ENCODE measurements around the gene LOXHD1. TPM values are rescaled to one million over a fixed set of nuclear protein-coding genes. Genes with fewer than 3 reads are reported as not detected.

LOXHD1 gene
- total and polyA plus RNA-seq, 2 of the 4 experiments (the other 2 are of a cell fraction) = not detected

DNA sequence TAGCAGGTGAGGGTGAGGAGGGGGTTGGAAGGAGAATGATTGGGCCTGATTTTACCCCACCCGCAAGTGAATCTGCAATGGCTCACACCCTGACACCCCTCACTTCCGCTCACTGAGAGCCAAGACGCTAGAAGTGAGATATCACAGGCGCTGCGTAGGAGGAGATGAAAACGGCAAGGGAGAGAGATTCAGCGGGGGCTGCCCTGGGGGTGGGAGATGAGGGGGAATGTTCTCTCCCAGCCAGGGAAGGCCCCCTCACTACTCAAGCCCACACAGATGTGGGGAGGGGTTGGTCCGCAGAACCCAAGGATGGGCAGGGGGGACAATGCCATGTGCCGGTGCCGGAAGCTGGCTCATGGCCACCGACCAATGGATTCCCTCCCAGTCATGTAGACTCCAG, 32.9 kb downstream of the LOXHD1 start:
- BruUV-seq (replicated peaks) = no TSS peak
- no peak overlapping the region for H2AK9ac ChIP-seq (replicated peaks; ENCODE audit: low read depth, low read length, poor library complexity)
- H3K9me3 ChIP-seq (ENCODE audit: control insufficient read depth, insufficient read depth, low read length) = no peaks in the 10 kb centered on the region
- no peaks in the 10 kb centered on the region for H3K27me3 ChIP-seq (ENCODE audit: control insufficient read depth, insufficient read depth, low read length)
- dilution Hi-C loops (cut with HindIII; ENCODE audit: low sequenced_read_pairs, unreplicated experiment) (no loop called here), in situ Hi-C loops (cut with MboI; ENCODE audit: low sequenced_read_pairs) (no loop called here), intact Hi-C loops (cut with micrococcal nuclease) (no loop called here)
- H3K56ac ChIP-seq (ENCODE audit: extremely low read depth, insufficient read depth, low read length) = no peak overlapping the region
- no peaks in the 10 kb centered on the region for H3K79me1 ChIP-seq (ENCODE audit: low read depth in 1 of 2, low read length in 2 of 2)
- H3K14ac ChIP-seq (replicated peaks; ENCODE audit: low read depth, low read length) = no peak overlapping the region
- no peak overlapping the region for H3K4me3 ChIP-seq (ENCODE audit: insufficient read depth, low read depth, low read length)
- H3K4ac ChIP-seq (ENCODE audit: low read depth, low read length) = no peak overlapping the region
- H3K23ac ChIP-seq (ENCODE audit: low read depth, low read length) = no peak overlapping the region
- ATAC-seq (ENCODE audit: low read depth) = no peak
- no peak overlapping the region for H4K8ac ChIP-seq (ENCODE audit: low read depth in 2 of 2, low read length in 2 of 2)
- no peak overlapping the region for H3K9ac ChIP-seq (ENCODE audit: low read depth, low read length)
- 80% methylated on average over 1 of the region's 11 CpGs; no CpG with 5 or more reads in 1 of the 2 experiments for WGBS, 2 experiments (ENCODE audit: extremely low coverage in 2 of 2, insufficient read length in 1 of 2)
- ChIA-PET CTCF (no interaction called here), POLR2A (ENCODE audit: unreplicated experiment) (no interaction called here)
- no peaks in the 10 kb centered on the region for H3K36me3 ChIP-seq (ENCODE audit: control insufficient read depth, insufficient read depth, low read length)
- no peak overlapping the region for H3K18ac ChIP-seq (ENCODE audit: low read depth, low read length)
- H3K27ac ChIP-seq (ENCODE audit: insufficient read depth, low read length) = no peak overlapping the region
- H2AFZ ChIP-seq (replicated peaks; ENCODE audit: low read length, poor library complexity) = no peak overlapping the region
- H3K4me1 ChIP-seq (ENCODE audit: control insufficient read depth, insufficient read depth, low read length) = no peaks in the 10 kb centered on the region
- H4K91ac ChIP-seq (ENCODE audit: insufficient read depth, low read depth, low read length) = no peak overlapping the region
- H2BK120ac ChIP-seq (ENCODE audit: low read depth, low read length) = no peak overlapping the region
- no peak overlapping the region for H4K5ac ChIP-seq (ENCODE audit: low read depth, low read length)
- no peak overlapping the region for H2AK5ac ChIP-seq (ENCODE audit: low read depth, low read length)
- no peaks in the 10 kb centered on the region for H3K9me1 ChIP-seq (ENCODE audit: insufficient read depth, low read length)
- no peak overlapping the region for H3K4me2 ChIP-seq (ENCODE audit: low read depth, low read length)
- TF ChIP-seq, protein P1, sequence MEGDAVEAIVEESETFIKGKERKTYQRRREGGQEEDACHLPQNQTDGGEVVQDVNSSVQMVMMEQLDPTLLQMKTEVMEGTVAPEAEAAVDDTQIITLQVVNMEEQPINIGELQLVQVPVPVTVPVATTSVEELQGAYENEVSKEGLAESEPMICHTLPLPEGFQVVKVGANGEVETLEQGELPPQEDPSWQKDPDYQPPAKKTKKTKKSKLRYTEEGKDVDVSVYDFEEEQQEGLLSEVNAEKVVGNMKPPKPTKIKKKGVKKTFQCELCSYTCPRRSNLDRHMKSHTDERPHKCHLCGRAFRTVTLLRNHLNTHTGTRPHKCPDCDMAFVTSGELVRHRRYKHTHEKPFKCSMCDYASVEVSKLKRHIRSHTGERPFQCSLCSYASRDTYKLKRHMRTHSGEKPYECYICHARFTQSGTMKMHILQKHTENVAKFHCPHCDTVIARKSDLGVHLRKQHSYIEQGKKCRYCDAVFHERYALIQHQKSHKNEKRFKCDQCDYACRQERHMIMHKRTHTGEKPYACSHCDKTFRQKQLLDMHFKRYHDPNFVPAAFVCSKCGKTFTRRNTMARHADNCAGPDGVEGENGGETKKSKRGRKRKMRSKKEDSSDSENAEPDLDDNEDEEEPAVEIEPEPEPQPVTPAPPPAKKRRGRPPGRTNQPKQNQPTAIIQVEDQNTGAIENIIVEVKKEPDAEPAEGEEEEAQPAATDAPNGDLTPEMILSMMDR (conservative IDR thresholded peaks at IDR 0.05; ENCODE audit: low read depth, low read length) = no peak
- TF ChIP-seq POLR2A (IDR thresholded peaks at IDR 0.05; ENCODE audit: low read depth, low read length) (no peak), FOS (IDR thresholded peaks at IDR 0.05; ENCODE audit: low read depth, low read length) (no peak), RFX5 (IDR thresholded peaks at IDR 0.05; ENCODE audit: low read depth, low read length) (no peak), USF2 (IDR thresholded peaks at IDR 0.05; ENCODE audit: low read depth, low read length) (no peak), MAFK (IDR thresholded peaks at IDR 0.05; ENCODE audit: low read depth, low read length) (no peak), NFE2L2 (IDR thresholded peaks at IDR 0.05; ENCODE audit: low read depth, low read length) (no peak), MAZ (IDR thresholded peaks at IDR 0.05; ENCODE audit: borderline replicate concordance, low read depth, low read length) (no peak), MXI1 (IDR thresholded peaks at IDR 0.05; ENCODE audit: borderline replicate concordance, low read depth, low read length) (no peak), SMC3 (IDR thresholded peaks at IDR 0.05; ENCODE audit: low read depth, low read length) (no peak), ELK1 (IDR thresholded peaks at IDR 0.05; ENCODE audit: borderline replicate concordance, low read depth, low read length) (no peak), RAD21 (IDR thresholded peaks at IDR 0.05; ENCODE audit: low read length) (no peak), BHLHE40 (IDR thresholded peaks at IDR 0.05; ENCODE audit: low read depth, low read length) (no peak)
- H4K20me1 ChIP-seq (ENCODE audit: insufficient read depth, low read length) = no peaks in the 10 kb centered on the region
- DNase-seq = no peak
- no peak overlapping the region for H2BK15ac ChIP-seq (ENCODE audit: low read depth, low read length)
- H2BK20ac ChIP-seq (ENCODE audit: low read depth, low read length) = no peak overlapping the region
- H2BK5ac ChIP-seq (ENCODE audit: low read depth, low read length, poor library complexity, severe bottlenecking) = no peak overlapping the region
